ENCODE data around the gene ZNF423.

DNA sequence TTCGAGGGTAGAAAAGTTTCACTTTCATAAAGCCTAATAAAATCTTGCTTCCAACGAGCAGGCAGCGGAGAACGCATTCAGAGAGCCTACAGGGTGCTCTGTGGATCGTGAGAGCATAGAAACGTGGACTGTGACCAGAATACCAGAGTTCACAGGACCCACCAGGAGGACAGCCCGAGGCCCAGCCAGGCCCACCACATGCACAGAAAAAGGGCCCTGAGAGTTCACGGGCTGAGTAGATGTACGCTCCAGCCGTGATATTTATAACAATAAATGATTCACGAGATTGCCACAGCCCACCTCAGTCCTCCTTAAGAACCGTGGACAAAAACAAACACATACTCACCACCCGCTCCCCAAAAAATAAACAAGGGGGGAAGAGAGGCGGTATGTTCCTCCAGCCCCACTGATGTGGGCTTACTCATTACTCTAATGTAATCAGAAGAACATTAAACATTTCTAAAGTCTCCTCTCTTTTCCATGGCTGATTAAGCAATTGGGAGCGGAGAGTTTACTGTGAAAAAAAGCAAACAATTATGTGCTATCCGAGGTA, 275.1 kb downstream of the ZNF423 start:
- TF ChIP-seq PAX5 (IDR thresholded peaks at IDR 0.05; ENCODE audit: insufficient read depth, low read length, severe bottlenecking) (no peak), POLR2A (IDR thresholded peaks at IDR 0.05; ENCODE audit: low read depth, low read length) (no peak), TAF1 (IDR thresholded peaks at IDR 0.05; ENCODE audit: low read depth, low read length) (no peak), POLR2AphosphoS5 (IDR thresholded peaks at IDR 0.05; ENCODE audit: low read depth, low read length) (no peak), SPI1 (IDR thresholded peaks at IDR 0.05; ENCODE audit: low read depth, low read length) (no peak)

Data from GM12891 (cell line).